NCI-H446 treated with DMSO at 0.1 percent for 48 hours (cell line): ENCODE results near the gene ELMOD3.
"Not testable (repeated sequence)": the region's sequence is repeated elsewhere in the genome, so short reads cannot be mapped to it uniquely, and the experiment has no call there.

Experiments used
- DNase-seq: peaks from one replicate; lab custom pipeline; 2025; lab: John Stamatoyannopoulos, UW

Gene ELMOD3

DNA sequence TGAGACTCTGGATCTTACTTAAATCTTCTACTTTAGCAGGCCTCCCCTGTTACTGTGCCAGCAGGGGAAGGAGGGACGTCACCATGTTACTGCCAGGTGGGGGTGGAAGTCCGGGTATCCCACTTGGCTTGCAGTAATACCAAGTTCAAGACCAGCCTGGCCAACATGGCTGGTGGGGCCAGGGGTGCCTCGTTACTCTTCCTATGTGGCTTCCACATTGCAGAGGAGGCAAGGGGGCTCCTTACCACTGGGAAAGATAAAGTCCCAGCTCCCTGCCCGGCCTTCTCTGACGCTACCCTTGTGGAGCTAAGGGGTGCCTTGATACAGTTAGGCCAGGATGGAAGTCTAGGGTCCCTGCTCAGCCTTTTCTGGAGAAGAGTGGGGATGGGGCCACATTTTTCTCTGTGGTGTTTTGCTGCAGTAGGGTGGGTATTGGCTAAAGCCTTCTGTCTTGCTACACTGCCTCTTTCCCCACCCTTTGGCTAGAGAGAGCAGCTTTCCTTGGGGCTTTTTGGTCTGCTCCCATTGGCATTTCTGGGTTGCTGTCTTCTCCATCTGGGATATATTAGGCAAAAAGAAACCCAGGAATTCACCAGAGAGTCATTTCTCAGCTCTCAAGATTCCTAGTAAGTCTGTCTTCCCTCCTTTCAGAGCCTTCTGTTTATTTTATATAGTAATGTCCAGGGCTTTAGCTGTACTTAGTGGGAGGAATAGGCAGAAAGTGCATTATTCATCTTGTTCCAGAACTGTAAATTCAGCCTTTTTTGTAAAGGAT lies 21.9 kb downstream of the ELMOD3 start:
- no peak for DNase-seq

DNA sequence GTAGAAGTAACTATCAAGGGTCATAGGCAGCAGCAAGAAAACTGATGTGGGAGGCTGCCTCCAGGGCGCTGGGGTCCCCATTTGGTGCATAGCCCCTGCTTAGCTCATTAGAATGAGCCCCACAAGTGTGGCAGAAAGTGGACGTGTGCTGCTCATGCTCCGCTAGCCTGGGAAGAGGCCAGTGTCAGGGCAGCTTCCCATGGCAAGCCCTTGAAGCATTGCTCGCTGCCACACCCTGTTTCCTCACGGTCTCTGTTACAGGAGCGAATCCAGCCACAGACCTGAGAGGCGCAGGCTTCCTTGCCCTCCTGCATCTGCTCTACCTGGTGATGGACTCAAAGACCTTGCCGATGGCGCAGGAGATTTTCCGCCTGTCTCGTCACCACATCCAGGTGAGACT lies 22.5 kb downstream of the ELMOD3 start:
- DNase-seq = no peak

DNA sequence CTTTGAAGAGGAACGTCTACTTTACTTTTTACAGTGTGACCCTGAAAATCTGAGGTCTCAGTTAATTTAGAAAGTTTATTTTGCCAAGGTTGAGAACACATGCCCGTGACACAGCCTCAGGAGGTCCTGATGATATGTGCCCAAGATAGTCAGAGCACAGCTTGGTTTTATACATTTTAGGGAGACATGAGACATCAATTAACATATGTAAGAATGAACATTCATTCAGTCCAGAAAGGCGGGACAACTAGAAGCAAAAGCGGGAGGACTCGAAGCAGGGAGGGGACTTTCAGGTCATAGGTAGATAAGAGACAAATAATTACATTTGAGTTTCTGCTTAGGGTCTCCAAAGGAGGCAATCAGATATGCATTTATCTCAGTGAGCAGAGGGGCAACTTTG lies 23.7 kb downstream of the ELMOD3 start:
- DNase-seq = no peak

DNA sequence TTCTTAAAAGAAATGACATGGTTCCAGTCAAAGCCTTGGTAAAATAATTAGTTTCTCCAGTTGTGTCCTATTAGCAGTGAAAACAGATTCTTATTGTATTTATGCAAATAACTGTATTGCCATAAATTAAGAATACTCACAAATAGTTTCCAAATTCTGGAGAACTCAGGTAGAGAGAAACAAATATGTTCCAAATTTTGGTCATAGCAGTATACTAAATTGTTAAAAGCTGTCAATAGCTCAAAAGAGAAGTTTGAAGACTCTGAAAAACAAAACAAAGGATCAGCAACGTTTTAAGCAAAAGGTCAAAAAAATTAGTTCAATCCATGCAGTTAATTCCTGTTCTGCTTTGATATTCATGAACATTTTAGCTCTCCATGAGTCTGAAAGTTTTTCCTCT lies 25.5 kb downstream of the ELMOD3 start:
- DNase-seq = no peak

DNA sequence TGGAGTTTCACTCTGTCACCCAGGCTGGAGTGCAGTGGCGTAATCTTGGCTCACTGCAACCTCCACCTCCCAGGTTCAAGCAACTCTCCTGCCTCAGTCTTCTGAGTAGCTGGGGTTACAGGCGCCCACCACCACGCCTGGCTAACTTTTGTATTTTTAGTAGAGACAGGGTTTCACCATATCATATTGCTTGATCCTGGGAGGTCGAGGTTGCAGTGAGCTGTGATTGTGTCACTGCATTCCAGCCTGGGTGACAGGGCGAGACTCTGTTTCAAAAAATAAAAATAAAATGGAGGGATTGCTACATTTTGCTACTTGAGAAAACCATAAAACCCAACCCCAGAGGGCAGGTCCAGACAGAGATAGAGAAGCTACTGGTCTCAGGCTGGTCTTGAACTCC lies 28.6 kb downstream of the ELMOD3 start:
- DNase-seq = not testable (repeated sequence)

DNA sequence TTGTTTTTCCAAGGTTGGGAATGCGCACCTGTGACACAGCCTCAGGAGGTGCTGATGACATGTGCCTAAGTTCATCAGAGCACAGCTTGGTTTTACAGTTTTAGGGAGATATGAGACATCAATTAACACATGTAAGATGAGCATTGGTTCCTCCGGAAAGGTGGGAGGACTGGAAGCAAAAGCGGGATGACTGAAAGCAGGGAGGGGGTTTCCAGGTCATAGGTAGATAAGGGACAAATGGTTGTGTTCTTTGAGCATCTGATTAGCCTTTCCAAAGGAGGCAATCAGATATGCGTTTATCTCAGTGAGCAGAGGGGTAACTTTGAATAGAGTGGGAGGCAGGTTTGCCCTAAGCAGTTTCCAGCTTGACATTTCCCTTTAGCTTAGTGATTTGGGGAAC lies 29.3 kb downstream of the ELMOD3 start:
- DNase-seq = no peak

DNA sequence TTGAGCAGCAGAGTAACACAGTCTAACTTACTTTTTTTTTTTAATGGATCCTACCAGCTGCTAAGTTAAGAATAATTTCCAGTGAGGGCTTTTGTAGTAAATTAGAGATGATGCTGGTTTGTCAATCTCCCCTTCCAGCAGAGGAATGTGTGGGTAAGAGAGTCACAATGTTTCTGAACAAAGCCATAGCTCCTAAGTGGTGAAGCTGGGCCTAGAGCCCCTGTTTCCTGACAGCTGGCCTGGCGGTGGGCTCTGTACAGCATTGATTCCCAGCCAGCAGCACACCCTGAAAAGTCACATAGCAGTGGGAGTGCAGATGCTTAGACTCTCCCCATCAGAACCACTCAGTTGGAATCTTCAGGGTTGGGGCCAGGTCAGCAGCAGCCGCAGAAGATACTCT lies 31.2 kb downstream of the ELMOD3 start:
- no peak for DNase-seq

DNA sequence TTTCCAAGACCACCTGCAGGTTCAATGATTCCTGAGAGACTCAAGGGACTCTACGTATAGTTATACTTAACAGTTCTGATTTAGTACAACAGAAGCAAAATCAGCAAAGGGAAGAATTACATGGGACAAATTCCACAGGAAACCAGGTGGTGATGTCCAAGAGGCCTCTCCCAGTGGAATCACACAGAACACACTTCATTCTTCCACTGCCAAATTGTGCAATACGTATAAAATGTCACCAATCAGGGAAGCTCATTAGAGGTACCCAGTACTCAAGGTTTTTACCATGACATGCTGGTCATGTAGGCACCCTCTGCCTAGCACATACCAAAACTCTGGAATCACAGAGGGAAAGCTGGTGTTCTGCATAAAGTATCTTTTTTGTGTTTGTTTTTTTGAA lies 33.2 kb downstream of the ELMOD3 start:
- DNase-seq = no peak

DNA sequence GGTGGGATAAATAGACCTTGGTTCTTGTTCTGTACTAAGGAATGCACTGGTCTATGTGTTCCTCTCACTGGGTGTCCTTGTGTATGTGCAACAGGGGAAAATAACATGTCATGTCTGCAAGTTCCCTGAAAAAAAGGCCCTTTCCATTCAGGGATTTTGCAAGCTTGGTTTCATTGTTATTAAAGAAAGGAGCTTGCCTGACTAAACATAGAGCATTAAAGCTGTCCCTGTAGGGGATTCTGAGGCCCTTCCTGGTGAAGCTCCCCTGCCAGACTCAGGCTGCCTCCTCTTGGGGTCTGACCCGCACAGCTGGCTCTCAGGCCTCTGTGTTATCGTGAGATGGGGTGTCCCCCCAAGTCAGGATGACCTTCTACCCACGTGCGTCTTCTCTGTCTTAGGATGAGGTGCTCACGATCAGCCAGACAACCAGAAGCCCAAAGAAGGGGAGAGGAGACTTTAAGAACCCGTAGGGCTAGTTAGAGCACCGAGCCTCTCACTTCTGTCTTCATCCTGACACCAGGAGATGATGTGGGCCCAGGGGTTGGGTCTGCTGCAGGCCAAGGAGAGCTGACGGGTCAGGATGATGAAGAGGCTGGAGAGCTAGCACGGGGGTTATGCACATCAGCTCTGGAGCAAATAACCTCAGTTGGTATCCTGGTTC lies 34.4 kb downstream of the ELMOD3 start:
- no peak for DNase-seq

DNA sequence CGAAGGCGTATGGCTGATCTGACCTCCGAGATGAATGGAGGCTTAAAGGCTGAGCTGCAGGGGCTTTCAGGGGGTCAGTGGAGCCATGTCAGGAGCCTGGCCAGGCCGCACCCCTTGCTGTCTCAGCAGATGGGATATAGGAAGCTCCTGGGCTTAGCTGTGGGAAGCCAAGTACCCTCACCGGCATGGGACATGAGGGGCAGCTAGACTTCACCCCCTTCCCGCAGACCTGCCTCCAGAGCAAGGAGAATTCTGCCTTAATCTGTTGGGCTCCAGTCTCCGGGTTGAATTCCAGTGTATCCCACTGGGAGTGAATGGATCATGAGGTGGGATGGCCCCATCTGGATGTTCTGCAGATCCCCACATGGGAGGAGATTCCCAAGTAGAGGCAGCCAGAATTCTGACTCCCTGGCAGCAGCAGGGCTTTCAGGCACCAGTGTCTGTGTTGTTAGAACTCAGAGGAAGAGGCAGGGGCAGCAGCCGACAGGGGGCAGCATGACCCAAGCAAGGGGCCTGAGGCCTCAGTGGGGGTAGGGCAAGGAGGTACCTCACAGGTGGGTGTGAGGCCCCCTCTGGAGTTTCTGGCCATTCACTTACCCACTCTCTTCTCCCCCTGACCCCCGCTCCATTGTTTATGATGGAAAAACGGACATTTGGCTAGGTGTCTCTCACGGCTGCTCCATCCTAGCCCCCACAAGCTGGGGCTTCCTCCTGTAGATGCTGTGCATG lies 36.5 kb downstream of the ELMOD3 start:
- no peak for DNase-seq

DNA sequence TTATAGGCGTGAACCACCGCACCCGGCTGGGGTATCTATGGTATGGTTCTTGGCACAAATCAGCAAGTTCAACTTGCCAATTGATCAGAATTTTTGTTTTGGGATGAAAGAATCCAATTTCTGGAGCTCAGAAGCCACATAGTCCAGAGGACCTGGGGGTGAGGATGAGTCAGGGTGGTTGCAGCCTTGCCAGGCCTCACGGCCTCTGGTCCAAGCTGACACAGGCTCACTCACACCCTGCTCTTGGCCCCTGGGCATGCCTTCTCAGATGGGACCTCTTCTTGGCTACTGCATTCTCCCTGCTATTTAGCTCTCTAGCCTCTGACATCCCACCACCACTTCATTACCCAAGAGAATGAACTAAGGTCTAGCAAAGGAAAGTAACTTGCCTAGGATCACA lies 39.3 kb downstream of the ELMOD3 start:
- DNase-seq = no peak

DNA sequence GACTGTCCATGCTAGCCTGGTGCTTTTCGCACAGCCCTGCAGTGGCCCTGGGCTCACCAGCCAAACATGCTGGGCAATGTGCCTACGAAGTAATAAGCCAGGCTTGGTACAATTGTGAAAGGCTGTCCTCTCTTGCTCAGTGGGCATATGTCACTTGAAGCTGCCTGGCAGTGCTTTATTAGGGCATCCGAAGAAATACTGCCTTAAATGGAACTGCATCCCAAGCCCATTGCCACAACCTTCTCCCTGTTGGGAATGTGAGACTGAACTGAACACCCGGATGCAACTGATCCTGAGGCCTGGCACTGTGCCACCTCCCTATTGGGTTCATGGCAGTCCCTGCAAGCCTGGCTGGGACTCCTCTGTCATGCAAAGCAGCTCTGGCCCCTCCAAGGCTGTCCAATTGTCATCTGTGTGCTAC lies 39.7 kb downstream of the ELMOD3 start:
- peak; percentile 63 for DNase-seq

DNA sequence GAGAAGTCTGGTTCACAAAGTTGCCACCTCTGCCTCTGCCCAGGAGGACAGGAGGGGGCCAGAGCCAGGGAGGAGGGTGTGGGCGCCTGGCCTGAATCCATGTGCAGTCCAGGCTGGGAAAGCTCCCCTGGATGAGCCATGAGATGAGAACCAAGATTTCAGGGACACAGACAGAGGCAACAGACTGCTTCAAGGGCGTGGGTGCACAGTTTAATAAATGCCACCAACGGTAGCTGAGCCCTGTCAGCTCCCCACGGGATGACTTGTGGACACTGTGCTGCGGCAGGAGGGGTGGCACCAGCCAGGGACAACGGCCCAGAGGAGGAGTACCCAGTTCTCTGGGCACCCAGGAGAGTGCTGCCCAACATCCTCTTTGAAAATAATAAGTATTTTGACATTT lies 40.4 kb downstream of the ELMOD3 start:
- no peak for DNase-seq

DNA sequence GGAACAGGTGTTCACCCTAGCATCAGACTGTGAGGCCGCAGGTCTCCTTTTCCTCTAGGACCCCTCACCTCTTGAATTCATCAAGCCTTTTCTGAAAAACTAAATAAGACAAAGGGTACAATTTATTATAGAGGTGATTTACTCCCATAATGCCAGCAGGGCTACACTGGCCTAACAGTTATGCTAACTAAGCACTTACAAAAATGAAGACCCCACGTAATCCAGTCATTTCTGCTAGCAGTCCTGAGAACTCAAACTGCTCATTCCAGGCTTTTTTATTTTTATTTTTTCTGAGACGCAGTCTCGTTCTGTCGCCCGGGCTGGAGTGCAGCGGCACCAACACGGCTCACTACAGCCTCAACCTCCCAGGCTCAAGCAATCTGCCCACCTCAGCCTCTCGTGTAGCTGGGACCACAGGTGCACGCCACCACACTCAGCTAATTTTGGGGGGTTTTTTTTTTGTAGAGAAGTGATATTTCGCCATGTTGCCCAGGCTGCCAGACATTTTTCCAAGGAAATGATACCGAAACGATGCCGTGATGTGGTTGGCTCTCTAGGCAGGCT lies 41.4 kb downstream of the ELMOD3 start:
- DNase-seq = no peak

DNA sequence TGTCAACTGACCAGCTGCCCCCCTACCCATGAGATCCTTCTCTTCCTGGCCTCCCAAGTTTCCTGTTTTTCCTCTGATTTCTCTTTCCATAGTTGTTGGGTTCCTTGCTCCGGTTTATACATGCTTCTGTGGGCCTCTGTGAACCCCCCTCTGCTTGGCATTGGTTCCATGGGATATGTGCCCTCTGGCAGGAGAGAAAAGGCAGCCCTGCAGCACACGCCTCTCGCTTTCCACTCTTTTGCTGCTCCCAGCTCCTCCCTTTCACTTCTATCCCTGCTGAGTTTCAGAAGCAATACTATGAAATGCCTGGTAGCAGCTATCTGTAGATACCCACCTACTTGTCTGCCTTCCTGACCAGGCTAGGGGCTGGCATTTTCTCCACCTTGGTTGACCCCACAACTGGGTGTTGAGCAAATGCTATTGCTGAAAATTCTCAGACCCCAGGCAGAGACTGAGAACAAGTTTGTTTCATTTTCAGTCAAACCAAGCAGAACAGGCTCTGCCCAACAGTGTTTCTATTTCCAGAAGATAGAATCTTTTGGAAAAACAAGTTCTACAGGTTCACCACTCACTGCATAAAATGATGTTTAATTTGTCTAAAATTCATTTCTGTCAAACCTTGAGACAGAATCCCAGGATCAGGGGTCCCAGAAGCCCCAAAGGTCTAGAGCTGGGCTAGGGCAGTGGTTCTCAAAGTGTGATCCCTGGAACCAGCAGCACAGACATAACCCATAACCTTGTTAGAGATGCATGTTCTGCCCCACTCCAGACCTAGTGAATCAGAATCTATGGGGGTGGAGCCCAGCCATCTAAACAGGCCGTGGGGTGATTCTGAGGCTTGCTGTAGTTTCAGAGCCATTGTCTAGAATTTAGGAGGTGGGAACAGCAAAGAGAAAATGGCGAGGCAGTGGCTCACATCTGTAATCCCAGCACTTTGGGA lies 42.2 kb downstream of the ELMOD3 start:
- DNase-seq = no peak

DNA sequence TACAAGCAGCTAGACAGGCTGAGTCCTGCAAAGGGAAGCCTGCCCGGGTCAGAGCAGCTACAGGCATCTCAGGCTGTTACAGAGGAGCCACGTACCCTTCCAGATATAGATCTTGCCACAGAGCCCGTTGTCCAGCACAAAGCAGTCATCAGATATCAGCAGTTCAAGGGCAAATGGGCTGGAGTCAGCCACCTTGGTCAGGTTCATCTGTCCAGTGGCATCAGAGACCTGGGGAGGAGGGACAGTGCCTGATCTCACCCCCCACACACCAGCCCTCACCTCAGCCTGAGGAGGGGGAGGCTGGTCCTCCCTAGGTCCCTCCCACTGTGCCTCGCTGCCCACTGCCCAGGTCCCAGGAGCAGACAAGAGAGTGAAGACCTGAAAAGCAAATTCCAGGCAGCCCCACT lies 43.4 kb downstream of the ELMOD3 start:
- DNase-seq = no peak

DNA sequence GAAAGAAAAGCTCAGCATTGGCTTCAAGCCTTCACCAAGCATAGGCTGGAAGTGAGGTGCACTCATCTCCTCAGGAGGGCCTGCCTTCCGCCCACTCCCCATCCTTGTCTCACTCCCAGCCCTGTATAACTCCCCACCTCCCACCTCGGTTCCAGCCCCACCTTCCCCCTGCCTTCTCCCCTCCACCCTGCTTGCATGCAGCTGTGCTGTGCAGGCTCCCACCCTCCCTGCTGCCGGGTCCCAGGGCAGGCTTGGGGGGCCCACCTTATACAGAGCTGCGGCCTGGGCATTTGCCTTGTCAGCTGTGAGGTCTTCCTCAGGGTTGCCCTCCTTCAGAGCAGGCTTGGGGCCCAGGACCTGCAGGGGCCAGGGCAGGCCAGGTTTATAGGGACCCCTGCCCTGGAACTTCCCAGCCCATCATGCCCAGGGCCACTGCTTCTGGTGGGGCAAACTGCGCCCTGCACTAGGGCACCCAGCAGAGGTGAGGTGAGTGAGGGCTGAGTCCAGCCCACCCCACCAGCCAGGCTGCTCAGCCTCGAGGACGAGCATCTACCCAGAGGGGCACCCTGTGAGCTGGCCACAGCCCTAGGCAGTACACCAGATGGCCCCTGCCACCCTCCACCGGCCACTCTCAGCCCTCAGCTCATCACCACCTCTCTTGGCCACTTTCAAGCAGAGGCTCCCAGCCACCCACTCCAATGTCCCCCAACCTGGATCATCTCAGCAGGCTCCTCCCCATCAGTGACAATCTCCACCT lies 44.0 kb downstream of the ELMOD3 start:
- no peak for DNase-seq

DNA sequence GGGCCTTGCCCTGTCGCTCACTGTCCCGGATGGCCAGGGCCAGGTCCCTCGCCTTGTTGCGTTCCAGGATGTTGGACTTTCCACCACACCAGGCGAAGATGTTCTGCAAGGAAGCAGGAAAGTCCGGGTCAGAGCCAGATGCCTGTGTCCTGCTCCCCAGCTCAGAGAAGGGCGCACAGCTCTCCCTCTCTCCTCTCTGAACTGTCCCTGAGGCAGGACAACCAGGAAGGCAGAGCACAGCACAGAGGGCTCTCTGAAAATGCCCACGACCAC lies 44.5 kb downstream of the ELMOD3 start:
- DNase-seq = no peak

DNA sequence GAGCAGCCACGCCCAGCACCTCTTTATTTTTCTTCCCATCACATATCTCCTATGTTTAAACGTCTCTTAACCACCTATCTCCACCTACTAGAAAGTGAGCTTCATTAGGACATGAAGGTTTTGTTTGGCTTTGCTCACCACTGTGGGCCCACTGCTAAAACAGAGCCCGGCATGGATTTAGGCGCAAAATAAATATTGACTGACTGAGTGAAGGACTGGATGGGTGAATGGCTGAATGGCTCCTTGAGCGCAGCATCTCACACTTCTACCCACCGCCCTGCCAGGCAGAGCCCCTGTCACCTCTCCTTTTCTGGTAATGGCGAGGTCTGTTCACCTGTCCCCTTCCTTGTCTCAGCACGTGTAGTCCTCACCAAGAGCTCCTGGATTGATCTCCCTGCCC lies 45.5 kb downstream of the ELMOD3 start:
- DNase-seq = no peak

DNA sequence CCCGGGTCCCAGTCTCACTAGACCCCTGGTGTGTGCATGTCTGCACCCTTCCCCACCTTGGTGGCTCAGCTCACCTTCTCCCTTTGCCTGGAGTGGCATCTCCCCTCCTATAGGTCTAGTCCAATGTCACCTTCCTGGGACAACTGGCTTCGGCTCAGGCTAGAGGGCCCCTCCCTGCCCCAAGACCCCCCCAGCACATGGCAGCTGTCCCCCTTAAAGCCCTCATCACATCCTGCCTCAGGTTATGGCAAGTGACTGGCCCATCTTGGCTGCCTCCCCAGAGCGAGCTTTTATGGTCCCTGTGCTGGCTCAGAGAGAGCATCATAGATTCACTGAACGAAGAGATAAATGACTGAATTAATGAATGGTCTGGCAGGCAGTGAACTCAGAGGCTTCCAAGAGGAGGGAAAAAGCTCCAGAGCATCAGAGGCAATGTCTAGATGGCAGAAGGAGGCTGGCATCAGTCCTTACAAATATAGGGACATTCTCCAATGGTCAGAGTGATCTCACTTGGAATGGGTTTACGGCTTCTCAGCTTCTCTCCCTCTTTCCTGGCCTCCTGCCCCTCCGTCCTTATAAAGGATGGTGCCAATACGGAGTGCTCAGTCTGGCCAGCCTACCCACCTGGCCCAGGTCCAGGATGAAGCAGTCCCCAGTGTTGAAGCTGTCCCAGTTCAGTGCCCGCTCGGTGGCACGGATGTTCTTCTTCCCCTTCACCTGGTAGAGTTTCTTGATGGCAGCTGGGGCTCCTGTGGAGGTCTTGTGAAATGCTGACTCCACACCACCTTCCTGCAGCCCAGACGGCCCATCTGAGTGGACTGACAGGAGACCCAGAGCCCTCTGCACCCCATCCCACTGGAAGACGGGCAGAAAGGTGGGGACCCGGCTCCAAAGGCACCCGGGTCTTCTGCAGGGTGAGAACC lies 46.2 kb downstream of the ELMOD3 start:
- DNase-seq = peak; percentile 97
